ENCODE data around the gene MGLL. TPM values are rescaled to one million over a fixed set of nuclear protein-coding genes. Genes with fewer than 3 reads are reported as not detected.
"Not testable (repeated sequence)": the region's sequence is repeated elsewhere in the genome, so short reads cannot be mapped to it uniquely, and the experiment has no call there.

The MGLL gene
- total RNA-seq, 2 donors from 2014 or later, result 123 to 200 TPM

DNA sequence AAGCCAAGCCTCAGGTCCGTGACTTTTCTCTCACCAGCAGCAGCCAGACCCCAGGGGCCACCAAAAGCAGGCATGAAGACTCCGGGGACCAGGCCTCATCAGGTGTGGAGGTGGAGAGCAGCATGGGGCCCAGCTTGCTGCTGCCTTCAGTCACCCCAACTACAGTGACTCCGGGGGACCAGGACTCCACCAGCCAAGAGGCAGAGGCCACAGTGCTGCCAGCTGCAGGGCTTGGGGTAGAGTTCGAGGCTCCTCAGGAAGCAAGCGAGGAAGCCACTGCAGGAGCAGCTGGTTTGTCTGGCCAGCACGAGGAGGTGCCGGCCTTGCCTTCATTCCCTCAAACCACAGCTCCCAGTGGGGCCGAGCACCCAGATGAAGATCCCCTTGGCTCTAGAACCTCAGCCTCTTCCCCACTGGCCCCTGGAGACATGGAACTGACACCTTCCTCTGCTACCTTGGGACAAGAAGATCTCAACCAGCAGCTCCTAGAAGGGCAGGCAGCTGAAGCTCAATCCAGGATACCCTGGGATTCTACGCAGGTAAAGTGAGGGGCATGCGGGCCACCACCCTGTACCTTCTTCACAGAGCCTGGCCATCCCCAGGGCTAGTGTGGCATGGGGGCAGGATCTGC is 161.6 kb downstream of the MGLL start:
- Histone ChIP-seq H3K9ac (ENCODE audit: low read depth in 2 of 2, low read length in 2 of 2) (no peak overlapping the region), H3K36me3 (no peaks in the 10 kb centered on the region), H3K4me3 (no peak overlapping the region), H3K4me1 (no peaks in the 10 kb centered on the region), H3K9me3 (no peaks in the 10 kb centered on the region), H3K27ac (no peak overlapping the region), H3K27me3 (no peaks in the 10 kb centered on the region)
- intact Hi-C loops (cut with DNase I), result no loop called here
- no peak for DNase-seq
- TF ChIP-seq, protein P1, sequence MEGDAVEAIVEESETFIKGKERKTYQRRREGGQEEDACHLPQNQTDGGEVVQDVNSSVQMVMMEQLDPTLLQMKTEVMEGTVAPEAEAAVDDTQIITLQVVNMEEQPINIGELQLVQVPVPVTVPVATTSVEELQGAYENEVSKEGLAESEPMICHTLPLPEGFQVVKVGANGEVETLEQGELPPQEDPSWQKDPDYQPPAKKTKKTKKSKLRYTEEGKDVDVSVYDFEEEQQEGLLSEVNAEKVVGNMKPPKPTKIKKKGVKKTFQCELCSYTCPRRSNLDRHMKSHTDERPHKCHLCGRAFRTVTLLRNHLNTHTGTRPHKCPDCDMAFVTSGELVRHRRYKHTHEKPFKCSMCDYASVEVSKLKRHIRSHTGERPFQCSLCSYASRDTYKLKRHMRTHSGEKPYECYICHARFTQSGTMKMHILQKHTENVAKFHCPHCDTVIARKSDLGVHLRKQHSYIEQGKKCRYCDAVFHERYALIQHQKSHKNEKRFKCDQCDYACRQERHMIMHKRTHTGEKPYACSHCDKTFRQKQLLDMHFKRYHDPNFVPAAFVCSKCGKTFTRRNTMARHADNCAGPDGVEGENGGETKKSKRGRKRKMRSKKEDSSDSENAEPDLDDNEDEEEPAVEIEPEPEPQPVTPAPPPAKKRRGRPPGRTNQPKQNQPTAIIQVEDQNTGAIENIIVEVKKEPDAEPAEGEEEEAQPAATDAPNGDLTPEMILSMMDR (IDR thresholded peaks at IDR 0.05), result no peak

DNA sequence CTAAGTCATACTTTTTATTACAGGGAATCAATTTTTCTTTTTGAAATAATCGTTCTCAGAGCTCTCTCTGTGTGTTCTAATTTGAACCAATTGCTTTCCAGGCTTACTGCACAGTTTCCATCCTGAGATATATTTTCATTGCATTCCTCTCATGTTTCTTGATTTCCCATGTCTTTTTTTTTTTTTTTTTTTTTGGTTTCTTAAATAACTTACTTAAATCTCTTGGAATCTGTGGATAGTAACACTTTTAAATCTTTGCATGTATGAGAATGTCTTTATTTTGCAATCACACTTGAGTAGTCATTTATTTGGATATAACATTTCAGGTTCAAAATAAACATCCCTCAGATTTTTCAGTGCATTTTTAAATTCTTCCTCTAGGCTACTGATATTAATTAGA is 164.1 kb downstream of the MGLL start:
- no peak for DNase-seq
- Histone ChIP-seq H3K4me1 (no peaks in the 10 kb centered on the region), H3K9ac (ENCODE audit: low read depth in 2 of 2, low read length in 2 of 2) (no peak overlapping the region), H3K27ac (no peak overlapping the region), H3K27me3 (no peaks in the 10 kb centered on the region), H3K9me3 (no peaks in the 10 kb centered on the region), H3K4me3 (no peak overlapping the region), H3K36me3 (no peaks in the 10 kb centered on the region)
- intact Hi-C loops (cut with DNase I), result no loop called here
- TF ChIP-seq, protein P1 (IDR thresholded peaks at IDR 0.05), result no peak

DNA sequence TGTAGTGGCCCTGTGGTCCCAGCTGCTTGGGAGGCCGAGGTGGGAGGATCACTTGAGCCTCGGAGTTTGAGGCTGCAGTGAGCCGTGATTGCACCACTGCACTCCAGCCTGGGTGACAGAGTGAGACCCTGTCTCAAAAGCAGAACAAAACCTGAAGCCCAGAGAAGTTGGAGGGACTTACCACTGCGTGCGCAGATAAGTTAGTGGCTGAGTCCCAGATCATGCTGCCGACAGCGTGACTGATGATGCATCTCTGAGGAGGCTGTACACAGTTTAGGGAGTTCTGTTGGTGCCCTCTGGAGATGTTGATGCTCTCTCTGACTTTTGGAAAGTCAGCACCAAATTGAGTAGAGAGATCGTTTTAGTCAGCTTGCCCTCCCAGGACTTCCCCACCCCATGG is 165.4 kb downstream of the MGLL start:
- Histone ChIP-seq H3K4me3 (no peak overlapping the region), H3K9me3 (no peaks in the 10 kb centered on the region), H3K27ac (no peak overlapping the region), H3K27me3 (no peaks in the 10 kb centered on the region), H3K9ac (ENCODE audit: low read depth in 2 of 2, low read length in 2 of 2) (no peak overlapping the region), H3K4me1 (no peaks in the 10 kb centered on the region), H3K36me3 (no peaks in the 10 kb centered on the region)
- TF ChIP-seq, protein P1 (IDR thresholded peaks at IDR 0.05), result no peak
- intact Hi-C loops (cut with DNase I), result no loop called here
- DNase-seq, result no peak

DNA sequence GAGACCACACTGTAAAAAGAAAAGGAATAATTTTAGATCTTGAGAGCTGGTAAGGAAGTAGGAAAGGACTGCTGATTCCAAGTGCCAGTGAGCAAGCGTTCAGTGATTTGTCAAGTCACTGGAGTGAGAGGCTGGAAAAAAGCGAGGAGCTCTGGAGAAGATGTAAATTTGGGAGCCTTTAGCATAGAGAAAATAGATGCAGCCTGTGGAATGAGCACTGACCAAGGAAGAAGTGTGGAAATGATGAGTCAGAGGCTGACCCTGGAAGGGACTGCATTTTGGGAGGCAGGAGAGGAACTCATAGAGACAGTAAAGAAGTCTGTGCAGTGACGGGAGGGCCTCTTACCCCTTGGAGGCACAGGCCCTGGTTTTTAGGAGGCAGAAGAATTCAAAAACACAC is 166.7 kb downstream of the MGLL start:
- TF ChIP-seq, protein P1 (IDR thresholded peaks at IDR 0.05), result no peak
- H3K9me3 ChIP-seq, result no peaks in the 10 kb centered on the region
- no peaks in the 10 kb centered on the region for H3K27me3 ChIP-seq
- no peak overlapping the region for H3K4me3 ChIP-seq
- intact Hi-C loops (cut with DNase I), result no loop called here
- no peaks in the 10 kb centered on the region for H3K36me3 ChIP-seq
- DNase-seq, result no peak
- H3K27ac ChIP-seq, result no peak overlapping the region
- H3K9ac ChIP-seq (ENCODE audit: low read depth in 2 of 2, low read length in 2 of 2), result no peak overlapping the region
- H3K4me1 ChIP-seq, result no peaks in the 10 kb centered on the region

DNA sequence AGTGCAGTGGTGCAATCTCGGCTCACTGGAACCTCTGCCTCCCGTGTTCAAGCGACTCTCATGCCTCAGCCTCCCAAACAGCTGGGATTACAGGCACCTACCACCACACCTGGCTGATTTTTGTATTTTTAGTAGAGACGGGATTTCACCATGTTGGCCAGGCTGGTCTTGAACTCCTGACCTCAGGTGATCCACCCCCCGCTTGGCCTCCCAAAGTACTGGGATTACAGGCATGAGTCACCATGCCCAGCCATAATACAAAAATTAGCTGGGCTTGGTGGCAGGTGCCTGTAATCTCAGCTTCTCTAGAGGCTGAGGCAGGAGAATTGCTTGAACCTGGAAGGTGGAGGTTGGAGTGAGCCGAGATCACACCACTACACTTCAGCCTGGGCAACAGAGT is 167.3 kb downstream of the MGLL start:
- DNase-seq; H3K4me3 ChIP-seq; H3K36me3 ChIP-seq; H3K27me3 ChIP-seq; H3K4me1 ChIP-seq; H3K9me3 ChIP-seq; H3K27ac ChIP-seq; H3K9ac ChIP-seq (ENCODE audit: low read depth in 2 of 2, low read length in 2 of 2): not testable (repeated sequence)
- intact Hi-C loops (cut with DNase I), result loop anchor here (5.0 kb wide), 2 partner anchors 177 to 317 kb away; no protein-coding TSS in a partner anchor

DNA sequence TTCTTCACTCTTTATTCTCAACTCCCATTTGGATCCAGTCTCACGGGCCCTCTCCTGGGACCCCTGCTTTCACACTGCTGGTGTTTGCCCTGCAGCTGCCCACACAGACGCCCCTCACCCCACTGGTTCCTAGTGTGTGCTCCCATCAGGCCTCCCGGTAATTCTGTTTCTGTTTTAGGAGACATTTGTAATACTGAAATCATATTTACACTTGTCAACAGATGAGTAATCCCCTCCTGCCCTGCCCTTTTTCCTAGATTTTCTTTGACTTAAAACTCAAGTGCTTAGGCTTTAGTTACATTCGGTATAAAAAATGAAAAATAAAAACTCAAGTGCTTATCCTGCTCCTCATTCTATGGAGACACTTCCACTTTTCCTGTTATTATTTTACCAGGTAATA is 167.9 kb downstream of the MGLL start:
- TF ChIP-seq, protein P1 (IDR thresholded peaks at IDR 0.05), result no peak
- no peaks in the 10 kb centered on the region for H3K27me3 ChIP-seq
- H3K4me3 ChIP-seq, result no peak overlapping the region
- intact Hi-C loops (cut with DNase I), result loop anchor here (5.0 kb wide), 2 partner anchors 178 to 318 kb away; no protein-coding TSS in a partner anchor
- no peak for DNase-seq
- H3K9me3 ChIP-seq, result no peaks in the 10 kb centered on the region
- no peak overlapping the region for H3K9ac ChIP-seq (ENCODE audit: low read depth in 2 of 2, low read length in 2 of 2)
- H3K36me3 ChIP-seq, result no peaks in the 10 kb centered on the region
- no peak overlapping the region for H3K27ac ChIP-seq
- no peaks in the 10 kb centered on the region for H3K4me1 ChIP-seq
